Peyer's patch (tissue), 4 donors: Measurements from ENCODE around the gene CCDC174.

Source experiments
- CTCF ChIP-seq, 6 experiments: fragments of 450-650 bp in 4 of 6; fragments of 200-600 bp in 2 of 6; sonication (generic) in 1 of 6; IDR thresholded peaks; one replicate each; pipeline ENCODE4 v1.5.1; 2017 to 2019; ENCODE audit warnings: antibody characterized with exemption in 6 of 6, mild to moderate bottlenecking in 3 of 6, moderate library complexity in 1 of 6
- POLR2A ChIP-seq, 2 donors: fragments of 450-650 bp; IDR thresholded peaks; one replicate each; pipeline ENCODE4 v1.5.1; 2017; ENCODE audit warnings: antibody characterized with exemption in 2 of 2, mild to moderate bottlenecking in 2 of 2, moderate library complexity in 2 of 2

- TF ChIP-seq CTCF (IDR thresholded peaks at IDR 0.05) (no peak), POLR2A (IDR thresholded peaks at IDR 0.05) (no peak)
Observed at GRCh38 chr3:14676881-14677280, 25.3 kb downstream of the CCDC174 start.
